Thoracic aorta (tissue), 2 donors: ENCODE data around the gene ADPRHL1. TPM values are rescaled to one million over a fixed set of nuclear protein-coding genes. Genes with fewer than 3 reads are reported as not detected.

Source experiments
- ATAC-seq: fragments of 150-250 bp; one replicate; pipeline ENCODE4 v1.8.0; 2017; ENCODE audit warnings: low read depth; ENCODE audit not compliant: insufficient number of reproducible peaks, low FRiP score
- DNase-seq: peaks from one replicate; pipeline ENCODE4 v3.0.0-alpha.2; 2020; ENCODE audit warnings: low spot score
- H3K27ac ChIP-seq, 2 donors: fragments of 200-600 bp; sonication (generic); 1 replicate in 1 of 2; 2 replicates in 1 of 2; pipeline ENCODE4 v1.5.1; 2016; ENCODE audit warnings: mild to moderate bottlenecking in 2 of 2, moderate library complexity in 2 of 2
- H3K27me3 ChIP-seq: fragments of 200-600 bp; sonication (generic); replicated peaks from 2 replicates; pipeline ENCODE4 v1.6.0; 2016; ENCODE audit warnings: mild to moderate bottlenecking; ENCODE audit not compliant: insufficient read depth
- H3K36me3 ChIP-seq: fragments of 200-600 bp; sonication (generic); one replicate; pipeline ENCODE4 v1.5.1; 2016
- H3K4me1 ChIP-seq, 2 donors: fragments of 200-600 bp; sonication (generic); 1 replicate in 1 of 2; 2 replicates in 1 of 2; pipeline versions ENCODE4 v1.5.1 to v1.6.0; 2016; ENCODE audit warnings: low read depth in 2 of 2, mild to moderate bottlenecking in 1 of 2; ENCODE audit not compliant: control insufficient read depth in 1 of 2
- H3K4me3 ChIP-seq: fragments of 200-600 bp; sonication (generic); 2 replicates; pipeline ENCODE4 v1.5.1; 2016; ENCODE audit warnings: mild to moderate bottlenecking
- H3K9me3 ChIP-seq: fragments of 200-600 bp; sonication (generic); 2 replicates; pipeline ENCODE4 v1.5.1; 2016
- CTCF ChIP-seq: fragments of 200-600 bp; sonication (generic); IDR thresholded peaks from one replicate; pipeline ENCODE4 v1.5.1; 2019; ENCODE audit warnings: antibody characterized with exemption
- total RNA-seq, 2 donors: library from RNA; depleted of rRNA; stranded (reverse); fragments of >200 nt; gene quantifications; one replicate each; pipeline versions ENCODE4 v1.1.0 to v1.2.3, GENCODE V29; 2016

Gene ADPRHL1
- total RNA-seq, 2 donors from 2014 or later = 11.8 to 12.6 TPM

- no peaks in the 10 kb centered on the region for H3K4me1 ChIP-seq
- no peak for TF ChIP-seq CTCF
- no peaks in the 10 kb centered on the region for H3K27me3 ChIP-seq
These were observed 19.8 kb downstream of the ADPRHL1 start for GRCh38 chr13:113433391-113433916.

GRCh38 chr13:113432506-113433270 lies 20.6 kb downstream of the ADPRHL1 start:
- no peak for TF ChIP-seq CTCF
- ATAC-seq (no peak), DNase-seq (no peak)
- Histone ChIP-seq H3K36me3 (no peaks in the 10 kb centered on the region), H3K27me3 (no peaks in the 10 kb centered on the region), H3K4me1 (no peaks in the 10 kb centered on the region), H3K4me3 (no peak overlapping the region), H3K27ac (no peak overlapping the region), H3K9me3 (no peaks in the 10 kb centered on the region)

More at GRCh38 chr13:113433391-113433916, 19.8 kb downstream of the ADPRHL1 start:
- H3K9me3 ChIP-seq = no peaks in the 10 kb centered on the region
- H3K36me3 ChIP-seq = no peaks in the 10 kb centered on the region
- DNase-seq (no peak), ATAC-seq (no peak)
- H3K27ac ChIP-seq = no peak overlapping the region
- no peak overlapping the region for H3K4me3 ChIP-seq

GRCh38 chr13:113431171-113431570 lies 22.1 kb downstream of the ADPRHL1 start:
- H3K27ac ChIP-seq = no peak overlapping the region
- no peaks in the 10 kb centered on the region for H3K36me3 ChIP-seq
- ATAC-seq (no peak), DNase-seq (no peak)
- TF ChIP-seq CTCF = no peak
- no peak overlapping the region for H3K4me3 ChIP-seq
- H3K4me1 ChIP-seq = no peaks in the 10 kb centered on the region
- H3K27me3 ChIP-seq = no peaks in the 10 kb centered on the region
- no peaks in the 10 kb centered on the region for H3K9me3 ChIP-seq

- no peaks in the 10 kb centered on the region for H3K36me3 ChIP-seq
- no peak overlapping the region for H3K4me3 ChIP-seq
- ATAC-seq (no peak), DNase-seq (no peak)
- no peaks in the 10 kb centered on the region for H3K27me3 ChIP-seq
- no peaks in the 10 kb centered on the region for H3K9me3 ChIP-seq
- no peaks in the 10 kb centered on the region for H3K4me1 ChIP-seq
- TF ChIP-seq CTCF = no peak
- no peak overlapping the region for H3K27ac ChIP-seq
These were observed 22.7 kb downstream of the ADPRHL1 start for GRCh38 chr13:113430378-113431110.

GRCh38 chr13:113429608-113429985 lies 23.7 kb downstream of the ADPRHL1 start:
- Histone ChIP-seq H3K27me3 (no peaks in the 10 kb centered on the region), H3K27ac (no peak overlapping the region), H3K36me3 (no peaks in the 10 kb centered on the region), H3K9me3 (no peaks in the 10 kb centered on the region), H3K4me3 (no peak overlapping the region), H3K4me1 (no peaks in the 10 kb centered on the region)
- no peak for TF ChIP-seq CTCF
- ATAC-seq (no peak), DNase-seq (no peak)
